ENCODE data around the gene OCLN. TPM values are rescaled to one million over a fixed set of nuclear protein-coding genes. Genes with fewer than 3 reads are reported as not detected.

The OCLN gene
- 102 TPM for total RNA-seq (2021; ENCODE audit: unreplicated experiment)
- polyA plus RNA-seq (2012; ENCODE audit: insufficient read length) = 27.5 TPM
- Bru-seq, nascent RNA = percentile 80 among the genes with signal in this experiment
- percentile 83 among the genes with signal in this experiment for BruChase-seq, experiment 1, labeled RNA remaining after a 2-hour chase
- BruChase-seq, experiment 2, labeled RNA remaining after a 6-hour chase = percentile 92 among the genes with signal in this experiment
- long read RNA-seq, full-length matches to known transcripts = 119 of 152 reads
- long read RNA-seq, partial matches to known transcripts = 9 of 152 reads
- long read RNA-seq, other reads (novel, unspliced or antisense) = 24 of 152 reads

- ATAC-seq = peak; percentile 93
- H3K9me3 ChIP-seq (ENCODE audit: control insufficient read depth, insufficient read depth, low read depth, low read length) = no peaks in the 10 kb centered on the region
- no peak for DNase-seq (ENCODE audit: low read depth, low spot score)
- H3K4me1 ChIP-seq (ENCODE audit: control insufficient read depth, insufficient read depth, low read length) = peaks cover 30% of the 10 kb centered on the region
- ChIA-PET POLR2A (no interaction called here), CTCF (no interaction called here)
- H3K4me3 ChIP-seq (ENCODE audit: low read depth in 2 of 2, low read length in 2 of 2) = peak within 1 kb of the TSS; percentile 69 to 86
- TF ChIP-seq REST (IDR thresholded peaks at IDR 0.05; ENCODE audit: insufficient read depth in 1 of 2, low read depth in 2 of 2, low read length in 1 of 2) = no peak
- peak; percentile 68; the same call in 1 of the 2 replicates for TF ChIP-seq SIN3A (IDR thresholded peaks at IDR 0.05; ENCODE audit: borderline replicate concordance, insufficient read depth, low read depth, low read length)
- peak; percentile 79; the same call in 1 of the 2 replicates for TF ChIP-seq POLR2AphosphoS5 (IDR thresholded peaks at IDR 0.05; ENCODE audit: low read depth, low read length)
- peak within 1 kb of the TSS; percentile 92 for H3K27ac ChIP-seq (ENCODE audit: low read length)
- H3K27me3 ChIP-seq (ENCODE audit: control insufficient read depth, insufficient read depth, low read length) = no peaks in the 10 kb centered on the region
- no TSS peak for BruUV-seq (replicated peaks)
- no peaks in the 10 kb centered on the region; the same call in 1 of the 2 replicates for H3K36me3 ChIP-seq (ENCODE audit: control insufficient read depth, insufficient read depth, low read length)
- in situ Hi-C loops (cut with HindIII; ENCODE audit: low pct_unique_long_range_greater_than_20kb, low sequenced_read_pairs) = no loop called here
- intact Hi-C loops (cut with micrococcal nuclease; ENCODE audit: unreplicated experiment) = no loop called here
Observed at GRCh38 chr5:69492391-69492922, at the start of gene OCLN. TSS of gene OCLN (plus strand) at chr5:69492790. CDS start at chr5:69504245, 11,455 bp downstream.

- TF ChIP-seq REST (IDR thresholded peaks at IDR 0.05; ENCODE audit: insufficient read depth in 1 of 2, low read depth in 2 of 2, low read length in 1 of 2) (no peak), CTCF (IDR thresholded peaks at IDR 0.05) (no peak), POLR2AphosphoS5 (IDR thresholded peaks at IDR 0.05; ENCODE audit: low read depth, low read length) (no peak), TCF7L2 (IDR thresholded peaks at IDR 0.05; ENCODE audit: low read depth, low read length) (no peak), SIN3A (IDR thresholded peaks at IDR 0.05; ENCODE audit: borderline replicate concordance, insufficient read depth, low read depth, low read length) (no peak)
Observed at GRCh38 chr5:69444127-69444754, 48.3 kb upstream of the OCLN start.

More at GRCh38 chr5:69444127-69444754, 48.3 kb upstream of the OCLN start:
- H3K27ac ChIP-seq (ENCODE audit: low read length) = no peak overlapping the region
- no TSS peak for BruUV-seq (replicated peaks)
- H3K4me3 ChIP-seq (ENCODE audit: low read depth in 2 of 2, low read length in 2 of 2) = no peak overlapping the region
- no peaks in the 10 kb centered on the region for H3K27me3 ChIP-seq (ENCODE audit: control insufficient read depth, insufficient read depth, low read length)
- intact Hi-C loops (cut with micrococcal nuclease; ENCODE audit: unreplicated experiment) = no loop called here
- H3K4me1 ChIP-seq (ENCODE audit: control insufficient read depth, insufficient read depth, low read length) = no peaks in the 10 kb centered on the region
- in situ Hi-C loops (cut with HindIII; ENCODE audit: low pct_unique_long_range_greater_than_20kb, low sequenced_read_pairs) = no loop called here
- H3K9me3 ChIP-seq (ENCODE audit: control insufficient read depth, insufficient read depth, low read depth, low read length) = no peaks in the 10 kb centered on the region
- no peak for DNase-seq (ENCODE audit: low read depth, low spot score)
- CTCF ChIA-PET = no interaction called here
- no peak for ATAC-seq
- H3K36me3 ChIP-seq (ENCODE audit: control insufficient read depth, insufficient read depth, low read length) = no peaks in the 10 kb centered on the region
- POLR2A ChIA-PET = no interaction called here

Measured in Panc1 (cell line).